HG03342 (cell line): ENCODE data around the gene DES.

Experiments
- ATAC-seq: cut with Tn5 transposase; IDR thresholded peaks from one replicate; pipeline ENCODE4 v1.9.1; 2021; ENCODE audit warnings: mild to moderate bottlenecking, moderate library complexity; ENCODE audit not compliant: unreplicated experiment

DES gene

DNA sequence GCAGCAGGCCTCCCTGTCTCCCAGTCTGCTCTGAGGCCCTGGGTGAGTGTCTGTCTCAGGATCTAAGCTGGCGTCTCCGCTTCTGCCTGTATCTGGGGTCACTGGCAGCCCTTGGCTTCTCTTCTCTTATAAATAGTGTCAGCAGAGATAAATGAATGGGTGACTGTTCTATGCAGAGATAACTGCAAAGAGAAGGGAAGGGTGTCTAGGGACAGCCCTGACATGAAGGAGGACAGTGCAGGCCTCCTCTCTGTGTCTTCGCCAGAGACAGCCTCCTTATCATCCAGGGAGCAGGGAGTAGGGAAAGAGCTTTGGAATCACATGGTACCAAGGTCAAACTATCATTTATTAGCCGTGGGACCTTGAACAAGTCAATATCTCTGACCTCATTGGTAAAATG, 52.3 kb downstream of the DES start:
- no peak for ATAC-seq

DNA sequence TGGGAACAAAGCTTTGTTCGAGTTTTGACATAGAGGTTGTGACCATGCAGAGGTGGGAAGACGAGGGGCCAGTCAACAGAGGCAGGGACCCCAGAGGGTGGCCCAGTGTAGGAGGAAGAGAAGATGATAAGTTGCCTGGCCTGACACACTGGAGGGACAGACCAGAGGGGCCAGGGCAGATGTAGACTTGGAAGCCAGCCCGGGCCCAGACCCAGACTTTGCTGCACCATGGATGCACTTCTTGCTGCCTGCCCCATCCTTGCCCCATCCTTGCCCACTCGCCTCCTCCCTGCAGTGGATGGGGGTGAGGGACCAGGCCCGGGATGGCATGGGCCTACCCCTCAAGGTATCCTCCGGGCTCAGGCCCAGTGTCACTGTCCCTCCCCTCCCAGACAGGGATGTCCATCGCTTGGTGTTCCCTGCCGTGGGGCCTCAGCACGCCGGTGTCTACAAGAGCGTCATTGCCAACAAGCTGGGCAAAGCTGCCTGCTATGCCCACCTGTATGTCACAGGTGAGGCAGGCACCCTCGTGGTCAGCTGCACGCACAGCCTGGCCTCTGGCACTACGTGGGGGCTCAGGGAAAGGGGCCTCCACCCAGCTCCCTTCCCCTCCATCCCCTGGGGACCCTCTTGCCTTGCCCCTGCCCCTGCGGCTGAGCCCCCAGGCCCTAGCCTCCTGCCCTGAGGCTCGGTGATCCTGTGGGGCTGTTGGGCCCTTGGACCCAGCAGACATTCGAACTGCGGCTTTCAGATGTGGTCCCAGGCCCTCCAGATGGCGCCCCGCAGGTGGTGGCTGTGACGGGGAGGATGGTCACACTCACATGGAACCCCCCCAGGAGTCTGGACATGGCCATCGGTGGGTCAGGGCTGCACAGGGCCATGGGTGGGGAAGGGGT, 53.5 kb downstream of the DES start:
- ATAC-seq = no peak

DNA sequence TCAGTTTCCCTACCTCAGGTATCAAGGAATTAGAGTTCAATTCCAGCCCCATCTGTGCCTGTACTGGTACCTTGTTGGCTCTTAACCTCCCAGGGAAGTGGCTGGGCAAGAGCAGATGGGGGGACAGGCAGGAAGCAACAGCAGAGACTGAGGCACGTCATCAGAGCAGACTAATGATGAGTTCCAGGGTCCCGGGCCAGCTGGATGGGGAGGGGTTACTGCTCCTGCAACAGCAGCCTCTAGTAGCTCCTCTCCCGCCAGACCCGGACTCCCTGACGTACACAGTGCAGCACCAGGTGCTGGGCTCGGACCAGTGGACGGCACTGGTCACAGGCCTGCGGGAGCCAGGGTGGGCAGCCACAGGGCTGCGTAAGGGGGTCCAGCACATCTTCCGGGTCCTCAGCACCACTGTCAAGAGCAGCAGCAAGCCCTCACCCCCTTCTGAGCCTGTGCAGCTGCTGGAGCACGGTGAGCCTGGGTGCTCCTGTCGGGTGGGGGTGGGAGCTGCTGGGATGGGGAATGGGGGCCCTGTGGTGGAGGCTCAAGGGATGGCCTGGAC, 54.5 kb downstream of the DES start:
- no peak for ATAC-seq

DNA sequence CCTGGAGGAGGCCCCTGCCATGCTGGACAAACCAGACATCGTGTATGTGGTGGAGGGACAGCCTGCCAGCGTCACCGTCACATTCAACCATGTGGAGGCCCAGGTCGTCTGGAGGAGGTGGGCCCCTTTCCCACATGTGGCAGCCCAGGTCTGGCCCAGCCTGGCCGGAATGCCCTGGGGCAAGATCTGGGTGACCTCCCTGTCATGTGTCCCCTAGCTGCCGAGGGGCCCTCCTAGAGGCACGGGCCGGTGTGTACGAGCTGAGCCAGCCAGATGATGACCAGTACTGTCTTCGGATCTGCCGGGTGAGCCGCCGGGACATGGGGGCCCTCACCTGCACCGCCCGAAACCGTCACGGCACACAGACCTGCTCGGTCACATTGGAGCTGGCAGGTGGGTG, 55.3 kb downstream of the DES start:
- ATAC-seq = no peak

DNA sequence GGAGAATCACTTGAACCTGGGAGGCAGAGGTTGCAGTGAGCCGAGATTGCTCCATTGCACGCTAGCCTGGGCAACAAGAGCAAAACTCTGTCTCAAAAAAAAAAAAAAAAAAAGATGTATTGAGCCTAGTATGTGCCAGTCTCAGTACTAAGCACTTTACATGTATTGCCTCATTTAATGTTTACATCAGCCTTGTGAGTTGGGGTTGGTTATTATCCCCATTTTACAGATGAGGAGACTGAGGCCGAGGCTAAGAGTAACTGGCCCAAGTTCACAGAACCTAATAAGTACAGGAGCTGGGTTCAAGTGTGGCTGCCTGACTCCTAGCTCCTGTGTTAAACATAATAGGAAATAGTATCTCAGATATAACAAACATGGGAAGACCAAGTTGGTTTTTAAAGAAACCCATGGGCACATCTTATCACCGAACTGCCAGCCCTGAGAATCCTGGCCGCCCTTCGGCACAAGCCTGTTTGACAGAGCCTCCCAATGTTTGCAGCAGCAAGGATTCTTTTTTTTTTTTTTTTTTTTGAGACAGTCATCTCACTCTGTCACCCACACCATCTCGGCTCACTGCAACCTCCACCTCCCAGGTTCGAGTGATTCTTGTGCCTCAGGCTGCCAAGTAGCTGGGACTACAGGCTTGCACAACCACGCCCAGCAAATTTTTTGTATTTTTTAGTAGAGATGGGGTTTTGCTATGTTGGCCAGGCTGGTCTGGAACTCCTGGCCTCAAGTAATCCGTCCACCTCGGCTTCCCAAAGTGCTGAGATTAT, 56.3 kb downstream of the DES start:
- no peak for ATAC-seq

DNA sequence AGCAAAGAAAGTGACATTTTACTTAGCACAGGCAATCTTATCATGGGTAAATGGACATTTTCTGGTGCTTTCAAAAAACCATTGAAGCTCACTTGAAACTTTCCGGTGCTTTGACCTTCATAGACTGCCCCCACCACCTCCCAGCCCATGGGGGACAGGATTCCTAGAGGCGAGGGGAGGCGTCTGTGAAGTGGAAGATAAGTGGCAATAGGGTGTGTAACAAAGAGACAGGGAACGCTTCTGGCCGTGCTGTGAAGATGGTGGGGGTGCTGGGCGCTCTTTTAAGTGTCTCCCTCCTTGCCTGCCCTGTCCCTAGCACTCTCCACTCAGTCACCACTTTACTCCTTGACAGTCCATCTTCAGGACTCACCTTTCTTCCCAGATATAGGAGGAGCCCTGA, 57.1 kb downstream of the DES start:
- no peak for ATAC-seq

DNA sequence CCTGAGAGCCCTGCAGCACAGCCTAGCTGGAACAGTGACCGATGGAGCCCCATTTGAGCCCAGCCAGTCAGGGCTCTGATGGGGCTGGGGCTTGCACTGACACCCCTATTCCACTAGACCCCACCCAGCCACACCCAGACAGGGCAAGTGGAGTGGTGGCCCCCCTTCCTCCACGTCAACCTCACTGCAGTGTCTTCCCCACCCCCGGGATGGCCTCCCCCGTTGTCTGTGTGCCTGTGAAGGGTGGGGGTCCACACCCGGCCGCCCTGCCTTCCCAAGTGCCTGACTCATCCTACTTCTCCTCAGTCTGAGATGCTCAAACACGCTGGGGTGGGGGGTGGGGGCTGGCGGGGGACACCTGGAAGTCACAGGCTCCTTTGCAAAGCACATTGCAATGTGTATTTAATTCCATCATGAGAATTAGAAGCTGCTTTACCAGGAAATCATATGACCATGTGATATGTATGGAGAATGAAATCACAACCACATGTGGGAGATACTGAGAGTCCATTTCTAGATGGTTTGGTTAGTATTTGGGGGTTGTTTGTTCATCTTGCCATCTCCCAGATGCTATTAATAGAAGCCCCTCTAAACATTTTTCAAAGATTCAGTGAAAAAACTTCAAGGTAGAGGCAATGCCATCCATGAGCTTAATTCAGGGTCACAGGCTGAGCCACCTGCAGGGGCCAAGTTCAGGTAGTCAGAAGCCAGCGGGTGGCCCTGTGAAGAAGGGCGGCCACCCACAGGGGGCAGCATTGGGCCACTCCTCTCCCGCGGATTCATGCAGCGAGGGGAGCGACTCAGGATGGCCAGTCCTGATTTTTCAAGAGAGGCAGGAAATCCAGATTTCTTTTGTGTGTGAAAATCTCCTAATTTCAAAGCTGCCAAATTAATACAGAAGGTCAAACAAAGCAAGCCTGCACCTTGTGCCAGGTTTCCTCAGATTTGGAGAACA, 57.8 kb downstream of the DES start:
- peak; percentile 63 for ATAC-seq
